GM21360 (cell line): Measurements from ENCODE around the gene PPM1E.
A peak's percentile ranks its signal among the peaks of the same experiment; 100 is the strongest.
"Not testable (repeated sequence)": the region's sequence is repeated elsewhere in the genome, so short reads cannot be mapped to it uniquely, and the experiment has no call there.

Source experiments
- ATAC-seq: cut with Tn5 transposase; IDR thresholded peaks from one replicate; pipeline ENCODE4 v1.9.1; 2021; ENCODE audit warnings: mild to moderate bottlenecking, moderate library complexity; ENCODE audit not compliant: unreplicated experiment

The PPM1E gene

DNA sequence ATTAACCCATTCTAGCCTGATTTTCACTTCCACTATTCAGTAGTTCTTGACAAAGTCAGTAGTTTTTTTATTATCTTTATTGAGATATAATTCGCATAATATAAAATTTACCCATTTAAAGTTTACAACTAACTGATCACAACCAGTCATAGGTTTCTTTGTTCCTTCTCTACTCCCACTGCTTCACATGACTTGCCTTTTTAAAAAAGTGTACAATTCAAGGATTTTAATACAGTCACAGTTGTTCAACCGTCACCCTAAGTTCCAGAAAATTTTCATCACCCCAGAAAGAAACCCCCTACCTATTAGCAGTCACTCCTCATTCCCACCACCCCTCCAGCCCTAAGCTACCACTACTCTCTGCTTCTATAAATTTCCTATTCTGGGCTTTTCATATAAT is 188.5 kb downstream of the PPM1E start:
- no peak for ATAC-seq

DNA sequence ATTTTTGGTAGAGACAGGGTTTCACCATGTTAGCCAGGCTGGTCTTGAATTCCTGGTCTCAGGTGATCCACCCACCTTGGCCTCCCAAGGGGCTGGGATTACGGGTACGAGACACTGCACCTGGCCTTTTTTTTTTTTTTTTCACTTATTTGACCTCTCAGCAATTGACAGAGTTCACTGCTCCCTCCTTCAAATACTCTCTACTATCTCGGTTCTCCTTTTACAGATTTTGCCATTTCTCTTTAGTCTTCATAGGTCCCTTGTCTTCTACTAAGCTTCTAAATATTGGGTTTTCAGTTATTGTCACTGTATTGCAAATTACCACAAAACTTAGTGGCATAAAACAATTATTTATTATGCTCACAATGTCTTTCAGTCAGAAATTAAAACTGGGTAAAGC is 191.8 kb downstream of the PPM1E start:
- no peak for ATAC-seq

DNA sequence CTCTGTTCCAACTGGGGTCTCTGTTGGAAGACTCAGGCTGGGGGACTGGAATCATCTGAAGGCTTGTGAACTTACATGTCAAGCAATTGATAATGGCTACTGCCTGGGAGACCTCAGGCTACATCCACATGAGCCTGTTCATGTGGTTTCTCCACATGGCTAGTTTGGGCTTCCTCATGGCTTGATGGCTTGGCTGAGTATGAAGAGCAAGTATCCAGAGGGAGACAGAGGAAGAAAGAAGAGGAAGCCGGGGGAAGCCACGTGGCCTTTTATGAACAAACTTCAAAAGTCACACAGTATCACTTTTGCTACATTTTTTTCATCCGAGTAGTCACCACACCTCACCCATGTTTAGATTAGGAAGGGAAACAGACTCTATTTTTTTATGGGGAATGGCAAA is 192.2 kb downstream of the PPM1E start:
- no peak for ATAC-seq

DNA sequence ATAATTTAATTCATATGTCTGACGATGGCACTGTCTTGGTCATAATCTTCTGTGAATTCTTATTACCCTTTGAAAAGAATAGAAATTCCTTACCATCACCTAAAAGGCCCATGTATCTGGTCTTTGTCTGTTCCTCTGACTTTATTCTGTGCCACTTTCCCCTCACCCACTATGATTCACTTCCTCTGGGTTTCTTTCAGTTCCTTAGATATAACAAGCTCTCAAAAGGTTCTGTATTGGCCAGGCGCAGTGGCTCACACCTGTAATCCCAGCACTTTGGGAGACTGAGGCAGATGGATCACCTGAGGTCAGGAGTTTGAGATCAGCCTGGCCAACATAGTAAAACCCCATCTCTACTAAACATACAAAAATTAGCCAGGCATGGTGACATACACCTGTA is 198.7 kb downstream of the PPM1E start:
- ATAC-seq, result not testable (repeated sequence)

DNA sequence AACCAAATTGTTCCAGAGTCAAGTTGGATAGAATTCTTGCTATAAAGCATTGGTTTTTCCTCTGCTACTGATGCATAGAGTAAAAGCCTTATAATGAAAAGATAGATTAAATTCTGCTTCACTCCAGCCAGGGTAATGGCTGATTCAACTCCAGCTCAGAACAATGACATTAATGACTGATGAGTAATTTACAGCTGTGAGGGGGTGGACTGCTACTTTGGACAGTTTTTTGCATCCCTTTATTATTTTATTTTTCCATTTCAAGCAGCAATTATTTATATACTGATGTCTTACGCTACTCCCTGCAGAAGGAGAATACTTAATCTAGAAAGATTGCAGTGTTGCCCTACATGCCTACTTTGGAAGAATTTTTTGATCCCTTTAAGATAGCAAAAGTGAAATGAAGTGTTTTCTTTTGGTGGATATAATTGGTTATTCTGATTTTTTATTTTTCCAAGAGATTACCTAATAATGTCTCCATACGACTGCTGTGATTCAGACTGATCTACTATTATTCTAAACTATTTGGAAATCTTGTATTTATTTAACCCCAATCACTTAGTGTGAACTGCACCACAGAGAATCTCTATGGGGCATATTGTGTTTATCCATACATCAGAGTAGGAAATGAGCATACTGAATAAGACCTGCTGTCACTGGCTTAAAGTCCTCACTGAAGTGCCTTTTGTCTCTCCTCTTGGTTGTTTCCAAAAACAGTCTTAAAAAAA is 201.5 kb downstream of the PPM1E start:
- no peak for ATAC-seq

DNA sequence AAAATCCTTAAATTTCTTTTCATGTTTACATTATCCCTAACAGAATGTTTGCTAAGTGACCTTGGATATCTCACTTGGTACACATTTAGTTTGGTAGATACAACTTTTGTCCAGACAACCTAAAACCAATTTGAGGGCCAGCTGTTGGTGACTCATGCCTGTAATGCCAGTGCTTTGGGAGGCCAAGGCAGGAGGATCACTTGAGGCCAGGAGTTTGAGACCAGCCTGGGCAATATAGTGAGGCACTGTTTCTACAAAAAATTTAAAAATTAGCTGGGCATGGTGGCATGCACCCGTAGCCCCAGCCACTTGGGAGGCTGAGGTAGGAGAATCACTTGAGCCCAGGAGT is 202.0 kb downstream of the PPM1E start:
- not testable (repeated sequence) for ATAC-seq

GRCh38 chr17:58960068-58960467 is 204.4 kb downstream of the PPM1E start:
- ATAC-seq, result no peak

GRCh38 chr17:58965221-58965620 is 209.6 kb downstream of the PPM1E start:
- ATAC-seq, result no peak

- ATAC-seq, result no peak
Measured at GRCh38 chr17:58966208-58966607, 210.6 kb downstream of the PPM1E start.

GRCh38 chr17:58968426-58969061 is 212.9 kb downstream of the PPM1E start:
- no peak for ATAC-seq

DNA sequence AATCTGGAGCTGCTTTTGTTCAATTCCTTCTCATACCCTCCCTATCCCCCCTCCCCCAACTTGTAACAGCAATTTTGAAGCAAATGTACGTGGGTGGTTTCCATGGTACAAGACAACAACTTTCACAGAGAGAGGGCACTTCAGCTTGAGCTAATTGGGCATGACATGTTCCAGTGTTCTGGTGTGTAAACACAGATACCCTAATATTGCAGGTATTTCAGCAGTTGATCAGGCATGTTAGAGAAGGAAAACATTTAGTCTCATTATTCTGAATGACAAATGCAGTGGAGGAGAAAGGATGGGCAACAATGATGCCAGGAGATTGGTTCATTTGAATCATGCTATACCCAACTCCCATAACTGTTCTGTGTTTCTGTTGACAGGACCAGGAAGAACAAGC is 213.5 kb downstream of the PPM1E start:
- ATAC-seq, result no peak

DNA sequence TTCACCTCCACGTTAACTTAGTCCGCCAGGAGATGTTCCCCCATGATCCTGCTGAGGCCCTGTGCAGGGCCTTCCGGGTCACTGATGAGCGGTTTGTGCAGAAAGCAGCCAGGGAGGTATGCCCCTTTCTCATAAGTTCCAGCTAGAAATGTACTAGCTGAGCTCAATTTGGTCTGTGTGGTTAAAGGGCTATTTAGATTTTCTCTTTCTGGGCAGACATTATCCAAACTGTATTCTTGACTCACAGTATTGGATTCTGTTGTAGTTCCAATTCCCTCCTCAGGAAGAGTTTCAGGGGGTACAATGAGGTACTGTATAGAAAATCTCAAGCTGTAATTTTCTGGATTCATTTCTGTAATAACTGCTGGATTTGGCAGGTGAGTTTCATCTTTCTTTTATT is 214.0 kb downstream of the PPM1E start:
- ATAC-seq, result no peak

- ATAC-seq, result no peak
Measured at GRCh38 chr17:58970609-58971450, 215.2 kb downstream of the PPM1E start.

DNA sequence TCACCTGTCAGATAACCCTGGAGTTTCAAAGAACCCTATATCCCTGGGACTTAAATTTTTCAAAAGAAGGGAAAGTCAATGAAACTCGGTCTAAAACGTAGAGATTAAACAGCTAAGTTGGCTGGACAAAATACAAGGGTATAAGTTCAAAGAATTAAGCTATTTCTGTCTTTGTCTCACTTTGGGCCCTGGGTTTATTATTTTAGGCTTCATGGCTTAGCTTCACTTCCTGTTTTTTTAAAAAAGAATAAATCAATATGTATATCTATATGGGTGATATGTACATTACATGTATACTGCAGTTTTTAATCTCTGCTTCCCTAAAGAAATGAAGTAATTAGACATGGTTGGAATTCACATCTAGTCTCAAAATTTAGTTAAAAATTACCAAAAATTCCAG is 218.7 kb downstream of the PPM1E start:
- no peak for ATAC-seq

GRCh38 chr17:58976541-58976940 is 220.9 kb downstream of the PPM1E start:
- ATAC-seq, result no peak

- ATAC-seq, result no peak
Measured at GRCh38 chr17:58980706-58981481, 225.2 kb downstream of the PPM1E start.

DNA sequence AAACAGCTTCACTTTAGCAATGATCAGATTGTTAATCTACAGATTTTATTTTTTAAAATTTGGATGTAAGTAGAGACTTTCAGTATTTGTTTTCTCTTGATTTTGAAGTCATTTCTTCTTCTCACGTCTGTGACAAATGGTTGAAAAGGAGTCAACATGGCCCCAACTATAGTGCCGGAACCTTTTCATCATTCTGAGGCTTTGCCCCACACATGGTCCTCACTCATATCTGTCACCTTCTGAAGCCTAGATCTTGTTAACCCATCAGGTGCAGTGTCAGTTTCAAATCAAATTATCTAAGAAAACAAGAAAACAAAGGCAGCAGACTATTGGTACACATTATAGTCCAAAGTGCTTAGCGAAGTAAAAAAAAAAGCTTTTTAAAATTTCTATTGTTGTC is 227.0 kb downstream of the PPM1E start:
- ATAC-seq, result no peak

DNA sequence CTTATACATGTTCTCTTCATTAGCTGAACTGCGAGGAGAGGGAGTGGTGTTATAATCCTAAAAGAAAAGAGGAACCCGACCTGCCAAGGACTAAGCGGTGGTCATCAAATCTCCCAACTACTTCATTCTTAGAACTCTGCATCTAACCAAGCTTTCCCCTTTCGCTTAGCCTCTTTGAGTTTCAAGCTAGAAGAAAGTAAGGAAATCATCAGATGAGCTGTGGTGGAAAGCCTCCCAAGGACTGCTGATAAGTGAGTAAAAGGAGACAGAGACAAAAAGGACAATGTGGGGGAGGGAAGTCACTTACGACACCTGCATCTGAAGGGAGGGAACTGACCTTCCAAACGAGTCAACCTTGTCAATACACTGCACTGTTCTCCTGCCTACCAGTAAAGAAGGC is 229.7 kb downstream of the PPM1E start:
- ATAC-seq, result no peak

DNA sequence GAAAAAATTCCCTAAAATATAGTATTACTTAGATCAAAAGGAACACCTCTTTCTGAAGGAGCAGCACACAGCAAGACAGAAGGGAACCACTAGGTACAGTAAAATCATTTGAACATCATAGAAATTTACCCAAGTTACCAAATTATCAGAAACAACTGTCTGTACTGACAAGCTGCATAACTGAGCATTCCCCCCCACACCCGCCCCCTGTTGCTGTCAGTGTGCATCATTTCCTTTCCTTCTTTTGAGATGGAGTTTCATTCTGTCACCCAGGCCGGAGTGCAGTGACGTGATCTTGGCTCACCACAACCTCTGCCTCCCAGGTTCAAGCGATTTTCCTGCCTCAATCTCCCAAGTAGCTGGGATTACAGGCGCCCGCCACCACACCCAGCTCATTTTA is 230.3 kb downstream of the PPM1E start:
- no peak for ATAC-seq

DNA sequence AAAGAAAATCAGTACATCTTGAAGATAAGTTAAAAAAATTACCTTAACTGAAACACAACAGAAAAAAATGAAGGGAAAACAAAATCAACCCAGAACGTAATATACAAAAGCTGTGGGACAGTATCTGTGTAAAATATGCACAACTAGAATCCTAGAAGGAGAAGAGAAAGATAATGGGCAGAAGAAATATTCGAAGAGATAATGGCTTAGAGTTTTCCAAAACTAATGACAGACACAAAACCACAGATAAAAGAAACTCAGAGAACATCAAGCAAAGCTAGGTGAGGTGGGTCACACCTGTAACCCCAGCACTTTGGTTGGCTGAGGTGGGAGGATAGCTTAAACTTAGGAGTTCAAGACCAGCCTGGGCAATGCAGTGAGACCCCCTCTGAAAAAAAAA is 234.0 kb downstream of the PPM1E start:
- no peak for ATAC-seq

DNA sequence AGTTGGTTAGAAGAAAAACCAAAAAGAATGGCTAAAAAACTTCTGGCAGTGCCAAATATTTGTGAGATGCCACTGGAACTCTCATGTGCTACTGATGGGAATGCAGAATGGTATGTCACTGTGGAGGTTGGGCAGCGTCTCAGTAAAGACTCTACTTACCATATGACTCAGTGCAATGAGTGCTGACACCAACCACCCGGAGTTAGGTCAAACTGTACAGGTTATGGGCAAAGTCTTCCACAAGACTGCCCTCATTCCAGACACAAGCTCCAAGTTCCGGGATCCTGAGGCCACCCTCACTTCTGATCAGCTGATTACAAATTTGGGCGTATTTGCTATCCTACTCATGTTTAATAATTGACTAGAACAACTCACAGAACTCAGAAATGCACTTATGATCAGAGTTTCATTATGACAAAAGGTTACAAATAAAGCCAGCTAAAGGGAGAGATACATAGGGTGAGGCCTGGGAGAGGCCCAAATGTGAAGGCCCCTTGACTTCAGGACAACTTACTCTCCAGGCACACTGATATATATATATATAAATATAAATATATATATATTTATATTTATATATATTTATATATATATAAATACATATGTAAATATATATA is 236.2 kb downstream of the PPM1E start:
- ATAC-seq, result peak; percentile 43
